Peyer's patch (tissue), 4 donors: ENCODE measurements around the gene BACH2.

Source experiments
- CTCF ChIP-seq, 6 experiments: fragments of 450-650 bp in 4 of 6; fragments of 200-600 bp in 2 of 6; sonication (generic) in 1 of 6; IDR thresholded peaks; one replicate each; pipeline ENCODE4 v1.5.1; 2017 to 2019; ENCODE audit warnings: antibody characterized with exemption in 6 of 6, mild to moderate bottlenecking in 3 of 6, moderate library complexity in 1 of 6
- POLR2A ChIP-seq, 2 donors: fragments of 450-650 bp; IDR thresholded peaks; one replicate each; pipeline ENCODE4 v1.5.1; 2017; ENCODE audit warnings: antibody characterized with exemption in 2 of 2, mild to moderate bottlenecking in 2 of 2, moderate library complexity in 2 of 2

DNA sequence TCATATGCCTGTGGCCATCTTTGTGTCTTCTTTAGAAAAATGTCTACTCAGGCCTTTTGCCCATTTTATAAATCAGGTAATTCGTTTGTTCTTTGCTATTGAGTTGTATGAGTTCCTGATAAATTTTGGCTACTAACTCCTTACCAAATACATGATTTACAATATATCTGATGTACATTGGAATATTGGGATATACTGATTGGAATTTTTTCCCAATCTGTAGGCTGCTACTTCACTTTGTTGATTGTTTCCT lies 39.2 kb downstream of the BACH2 start:
- TF ChIP-seq CTCF (IDR thresholded peaks at IDR 0.05) (no peak), POLR2A (IDR thresholded peaks at IDR 0.05) (no peak)
